Neural cell (in vitro differentiated cells): ENCODE results near the gene VPS41.

Experiments
- EP300 ChIP-seq: fragments of 450-650 bp; conservative IDR thresholded peaks from 2 replicates; pipeline ENCODE4 v1.6.1; 2014; ENCODE audit warnings: antibody characterized with exemption, mild to moderate bottlenecking, moderate library complexity; ENCODE audit not compliant: poor library complexity, severe bottlenecking
- MXI1 ChIP-seq: fragments of 450-650 bp; conservative IDR thresholded peaks from 2 replicates; pipeline ENCODE4 v1.6.1; 2014; ENCODE audit warnings: antibody characterized with exemption, mild to moderate bottlenecking; ENCODE audit not compliant: poor library complexity, severe bottlenecking
- POLR2AphosphoS5 ChIP-seq: IDR thresholded peaks from 2 replicates; pipeline ENCODE4 v1.6.1; 2012
- RAD21 ChIP-seq: fragments of 450-650 bp; conservative IDR thresholded peaks from 2 replicates; pipeline ENCODE4 v1.6.1; 2014; ENCODE audit warnings: antibody characterized with exemption, mild to moderate bottlenecking, moderate library complexity
- TAF1 ChIP-seq: IDR thresholded peaks from 2 replicates; pipeline ENCODE4 v1.6.1; 2012; ENCODE audit warnings: low read depth
- TF ChIP-seq, protein P1 (sequence below): fragments of 450-650 bp; IDR thresholded peaks from 2 replicates; pipeline ENCODE4 v1.5.1; 2014; ENCODE audit warnings: antibody characterized with exemption, mild to moderate bottlenecking, moderate library complexity; ENCODE audit not compliant: poor library complexity, severe bottlenecking
- TF ChIP-seq, protein P2 (sequence below): IDR thresholded peaks from 2 replicates; pipeline ENCODE4 v1.6.1; 2012; ENCODE audit warnings: borderline replicate concordance

DNA sequence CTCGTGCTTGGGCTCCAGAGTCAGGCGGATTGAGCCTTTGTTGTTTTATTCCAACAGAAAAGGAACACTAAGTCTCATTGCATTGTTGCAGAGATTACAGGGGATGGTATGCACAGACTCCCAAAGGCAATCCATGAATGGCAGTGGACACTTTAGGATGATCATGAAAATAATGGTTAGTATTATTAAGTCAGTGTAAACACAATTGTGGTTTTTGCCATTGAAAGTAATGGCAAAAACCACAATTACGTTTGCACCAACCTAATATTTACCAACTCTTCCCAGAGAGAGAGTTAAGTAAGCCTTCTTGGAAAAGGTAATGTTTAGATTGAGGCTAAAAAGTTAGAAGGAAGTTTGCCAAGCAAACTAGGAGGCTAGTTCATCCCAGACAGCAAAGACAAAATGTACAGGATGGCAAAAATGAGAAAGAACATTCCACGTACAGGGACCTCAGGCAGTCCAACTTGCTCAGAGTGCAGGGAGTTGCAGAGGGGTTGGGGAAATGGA is 204.9 kb downstream of the VPS41 start:
- TF ChIP-seq, protein P1, sequence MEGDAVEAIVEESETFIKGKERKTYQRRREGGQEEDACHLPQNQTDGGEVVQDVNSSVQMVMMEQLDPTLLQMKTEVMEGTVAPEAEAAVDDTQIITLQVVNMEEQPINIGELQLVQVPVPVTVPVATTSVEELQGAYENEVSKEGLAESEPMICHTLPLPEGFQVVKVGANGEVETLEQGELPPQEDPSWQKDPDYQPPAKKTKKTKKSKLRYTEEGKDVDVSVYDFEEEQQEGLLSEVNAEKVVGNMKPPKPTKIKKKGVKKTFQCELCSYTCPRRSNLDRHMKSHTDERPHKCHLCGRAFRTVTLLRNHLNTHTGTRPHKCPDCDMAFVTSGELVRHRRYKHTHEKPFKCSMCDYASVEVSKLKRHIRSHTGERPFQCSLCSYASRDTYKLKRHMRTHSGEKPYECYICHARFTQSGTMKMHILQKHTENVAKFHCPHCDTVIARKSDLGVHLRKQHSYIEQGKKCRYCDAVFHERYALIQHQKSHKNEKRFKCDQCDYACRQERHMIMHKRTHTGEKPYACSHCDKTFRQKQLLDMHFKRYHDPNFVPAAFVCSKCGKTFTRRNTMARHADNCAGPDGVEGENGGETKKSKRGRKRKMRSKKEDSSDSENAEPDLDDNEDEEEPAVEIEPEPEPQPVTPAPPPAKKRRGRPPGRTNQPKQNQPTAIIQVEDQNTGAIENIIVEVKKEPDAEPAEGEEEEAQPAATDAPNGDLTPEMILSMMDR = no peak
- TF ChIP-seq TAF1 (no peak), POLR2AphosphoS5 (no peak), RAD21 (no peak), EP300 (no peak), MXI1 (no peak)
- TF ChIP-seq, protein P2, sequence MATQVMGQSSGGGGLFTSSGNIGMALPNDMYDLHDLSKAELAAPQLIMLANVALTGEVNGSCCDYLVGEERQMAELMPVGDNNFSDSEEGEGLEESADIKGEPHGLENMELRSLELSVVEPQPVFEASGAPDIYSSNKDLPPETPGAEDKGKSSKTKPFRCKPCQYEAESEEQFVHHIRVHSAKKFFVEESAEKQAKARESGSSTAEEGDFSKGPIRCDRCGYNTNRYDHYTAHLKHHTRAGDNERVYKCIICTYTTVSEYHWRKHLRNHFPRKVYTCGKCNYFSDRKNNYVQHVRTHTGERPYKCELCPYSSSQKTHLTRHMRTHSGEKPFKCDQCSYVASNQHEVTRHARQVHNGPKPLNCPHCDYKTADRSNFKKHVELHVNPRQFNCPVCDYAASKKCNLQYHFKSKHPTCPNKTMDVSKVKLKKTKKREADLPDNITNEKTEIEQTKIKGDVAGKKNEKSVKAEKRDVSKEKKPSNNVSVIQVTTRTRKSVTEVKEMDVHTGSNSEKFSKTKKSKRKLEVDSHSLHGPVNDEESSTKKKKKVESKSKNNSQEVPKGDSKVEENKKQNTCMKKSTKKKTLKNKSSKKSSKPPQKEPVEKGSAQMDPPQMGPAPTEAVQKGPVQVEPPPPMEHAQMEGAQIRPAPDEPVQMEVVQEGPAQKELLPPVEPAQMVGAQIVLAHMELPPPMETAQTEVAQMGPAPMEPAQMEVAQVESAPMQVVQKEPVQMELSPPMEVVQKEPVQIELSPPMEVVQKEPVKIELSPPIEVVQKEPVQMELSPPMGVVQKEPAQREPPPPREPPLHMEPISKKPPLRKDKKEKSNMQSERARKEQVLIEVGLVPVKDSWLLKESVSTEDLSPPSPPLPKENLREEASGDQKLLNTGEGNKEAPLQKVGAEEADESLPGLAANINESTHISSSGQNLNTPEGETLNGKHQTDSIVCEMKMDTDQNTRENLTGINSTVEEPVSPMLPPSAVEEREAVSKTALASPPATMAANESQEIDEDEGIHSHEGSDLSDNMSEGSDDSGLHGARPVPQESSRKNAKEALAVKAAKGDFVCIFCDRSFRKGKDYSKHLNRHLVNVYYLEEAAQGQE = no peak
